Right lung (tissue), 10 donors: ENCODE data around the gene TANC2. TPM values are rescaled to one million over a fixed set of nuclear protein-coding genes. Genes with fewer than 3 reads are reported as not detected.

ENCODE experiments used
- DNase-seq, 2 donors: peaks; one replicate each; pipeline ENCODE4 v3.0.0-alpha.2; 2013
- long read RNA-seq, 8 donors: transcript quantifications; one replicate each; lab custom pipeline, GENCODE V29; 2026
- polyA plus RNA-seq, 5 donors: library from polyadenylated mRNA; unstranded; fragments of 120-200 nt; gene quantifications; one replicate each; pipeline versions ENCODE4 v1.2.1 to v1.2.3, GENCODE V29; 2013; ENCODE audit warnings: inconsistent platforms in 1 of 5, low replicate concordance in 1 of 5; ENCODE audit not compliant: insufficient read length in 5 of 5, insufficient read depth in 1 of 5

Gene TANC2
- 10 to 100 TPM; 21.3 to 34.8 (median 32.9) TPM for polyA plus RNA-seq
- long read RNA-seq, donor 1, partial matches to known transcripts: 6 of 6 reads
- long read RNA-seq, donor 1, other reads (novel, unspliced or antisense): 0 of 6 reads
- long read RNA-seq, donor 2: 0 reads
- long read RNA-seq, donor 3: 0 reads
- long read RNA-seq, donor 4, full-length matches to known transcripts: 3 of 3 reads
- long read RNA-seq, donor 4, partial matches to known transcripts: 0 of 3 reads
- long read RNA-seq, donor 4, other reads (novel, unspliced or antisense): 0 of 3 reads
- long read RNA-seq, donor 5, full-length matches to known transcripts: 1 of 1 reads
- long read RNA-seq, donor 5, partial matches to known transcripts: 0 of 1 reads
- long read RNA-seq, donor 5, other reads (novel, unspliced or antisense): 0 of 1 reads
- long read RNA-seq, donor 6, partial matches to known transcripts: 5 of 5 reads
- long read RNA-seq, donor 6, other reads (novel, unspliced or antisense): 0 of 5 reads
- long read RNA-seq, donor 7, partial matches to known transcripts: 11 of 17 reads
- long read RNA-seq, donor 7, other reads (novel, unspliced or antisense): 6 of 17 reads
- long read RNA-seq, donor 8, partial matches to known transcripts: 0 of 1 reads
- long read RNA-seq, donor 8, other reads (novel, unspliced or antisense): 0 of 1 reads

GRCh38 chr17:62965686-62966425 lies at the start of gene TANC2:
TSS of gene TANC2 (plus strand) at chr17:62966235. CDS start at chr17:63009560, 43,325 bp downstream.
- peak; percentile 88 to 91 for DNase-seq

GRCh38 chr17:62916684-62917571 lies 49.1 kb upstream of the TANC2 start:
- no peak for DNase-seq

GRCh38 chr17:62919388-62919787 lies 46.6 kb upstream of the TANC2 start:
- DNase-seq: no peak

GRCh38 chr17:62920300-62920699 lies 45.7 kb upstream of the TANC2 start:
- no peak for DNase-seq

GRCh38 chr17:62921817-62922216 lies 44.2 kb upstream of the TANC2 start:
- DNase-seq: no peak

GRCh38 chr17:62923258-62924150 lies 42.5 kb upstream of the TANC2 start:
- DNase-seq: no peak

- DNase-seq: no peak
These were observed 40.7 kb upstream of the TANC2 start for GRCh38 chr17:62925267-62925836.

GRCh38 chr17:62927083-62927482 lies 39.0 kb upstream of the TANC2 start:
- DNase-seq: no peak

GRCh38 chr17:62929320-62929719 lies 36.7 kb upstream of the TANC2 start:
- DNase-seq: no peak

- no peak for DNase-seq
These were observed 34.9 kb upstream of the TANC2 start for GRCh38 chr17:62931101-62931500.

- peak; percentile 26 to 42 for DNase-seq
These were observed 32.3 kb upstream of the TANC2 start for GRCh38 chr17:62933501-62934385.

- no peak for DNase-seq
These were observed 30.9 kb upstream of the TANC2 start for GRCh38 chr17:62935098-62935497.

- DNase-seq: no peak
These were observed 30.5 kb upstream of the TANC2 start for GRCh38 chr17:62935523-62935922.

GRCh38 chr17:62937606-62938005 lies 28.4 kb upstream of the TANC2 start:
- DNase-seq: no peak

- DNase-seq: no peak
These were observed 24.6 kb upstream of the TANC2 start for GRCh38 chr17:62941358-62941991.

- no peak for DNase-seq
These were observed 17.7 kb upstream of the TANC2 start for GRCh38 chr17:62948370-62948769.

- no peak for DNase-seq
These were observed 17.0 kb upstream of the TANC2 start for GRCh38 chr17:62949036-62949435.

- no peak for DNase-seq
These were observed 16.0 kb upstream of the TANC2 start for GRCh38 chr17:62950067-62950466.
